Inferior parietal cortex (tissue), 1 donor: ENCODE data around the gene PIKFYVE.
"Not testable (repeated sequence)": the region's sequence is repeated elsewhere in the genome, so short reads cannot be mapped to it uniquely, and the experiment has no call there.

ENCODE experiments used
- DNase-seq: peaks from one replicate; pipeline ENCODE4 v3.0.0-alpha.2; 2016; ENCODE audit errors: extremely low spot score

The PIKFYVE gene, protein sequence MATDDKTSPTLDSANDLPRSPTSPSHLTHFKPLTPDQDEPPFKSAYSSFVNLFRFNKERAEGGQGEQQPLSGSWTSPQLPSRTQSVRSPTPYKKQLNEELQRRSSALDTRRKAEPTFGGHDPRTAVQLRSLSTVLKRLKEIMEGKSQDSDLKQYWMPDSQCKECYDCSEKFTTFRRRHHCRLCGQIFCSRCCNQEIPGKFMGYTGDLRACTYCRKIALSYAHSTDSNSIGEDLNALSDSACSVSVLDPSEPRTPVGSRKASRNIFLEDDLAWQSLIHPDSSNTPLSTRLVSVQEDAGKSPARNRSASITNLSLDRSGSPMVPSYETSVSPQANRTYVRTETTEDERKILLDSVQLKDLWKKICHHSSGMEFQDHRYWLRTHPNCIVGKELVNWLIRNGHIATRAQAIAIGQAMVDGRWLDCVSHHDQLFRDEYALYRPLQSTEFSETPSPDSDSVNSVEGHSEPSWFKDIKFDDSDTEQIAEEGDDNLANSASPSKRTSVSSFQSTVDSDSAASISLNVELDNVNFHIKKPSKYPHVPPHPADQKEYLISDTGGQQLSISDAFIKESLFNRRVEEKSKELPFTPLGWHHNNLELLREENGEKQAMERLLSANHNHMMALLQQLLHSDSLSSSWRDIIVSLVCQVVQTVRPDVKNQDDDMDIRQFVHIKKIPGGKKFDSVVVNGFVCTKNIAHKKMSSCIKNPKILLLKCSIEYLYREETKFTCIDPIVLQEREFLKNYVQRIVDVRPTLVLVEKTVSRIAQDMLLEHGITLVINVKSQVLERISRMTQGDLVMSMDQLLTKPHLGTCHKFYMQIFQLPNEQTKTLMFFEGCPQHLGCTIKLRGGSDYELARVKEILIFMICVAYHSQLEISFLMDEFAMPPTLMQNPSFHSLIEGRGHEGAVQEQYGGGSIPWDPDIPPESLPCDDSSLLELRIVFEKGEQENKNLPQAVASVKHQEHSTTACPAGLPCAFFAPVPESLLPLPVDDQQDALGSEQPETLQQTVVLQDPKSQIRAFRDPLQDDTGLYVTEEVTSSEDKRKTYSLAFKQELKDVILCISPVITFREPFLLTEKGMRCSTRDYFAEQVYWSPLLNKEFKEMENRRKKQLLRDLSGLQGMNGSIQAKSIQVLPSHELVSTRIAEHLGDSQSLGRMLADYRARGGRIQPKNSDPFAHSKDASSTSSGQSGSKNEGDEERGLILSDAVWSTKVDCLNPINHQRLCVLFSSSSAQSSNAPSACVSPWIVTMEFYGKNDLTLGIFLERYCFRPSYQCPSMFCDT (N-terminal part only)

GRCh38 chr2:208265801-208266552, at the start of gene PIKFYVE:
Gene PIKFYVE, plus strand, starts transcription at chr2:208266255. Its CDS starts 5,265 bp downstream, at chr2:208271520.
- peak; percentile 99 for DNase-seq

DNA sequence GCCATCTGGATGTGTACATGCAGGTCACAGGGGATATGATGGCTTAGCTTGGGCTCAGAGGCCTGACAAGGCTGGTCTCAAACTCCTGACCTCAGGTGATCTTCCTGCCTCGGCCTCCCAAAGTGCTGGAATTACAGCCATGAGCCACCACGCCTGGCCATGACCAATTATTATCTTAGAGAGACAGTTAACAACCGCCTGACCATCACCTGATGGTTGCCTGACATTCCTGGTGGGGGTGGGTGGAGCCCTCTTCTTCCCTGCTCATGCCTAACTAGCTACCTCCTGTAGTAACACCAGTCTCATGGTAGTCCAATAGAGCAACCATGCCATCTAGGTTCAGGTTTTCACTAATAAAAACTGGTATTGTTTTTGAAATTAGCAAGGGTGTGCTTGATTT, 44.2 kb upstream of the PIKFYVE start:
- not testable (repeated sequence) for DNase-seq

GRCh38 chr2:208222351-208222750, 43.7 kb upstream of the PIKFYVE start:
- DNase-seq, result no peak

DNA sequence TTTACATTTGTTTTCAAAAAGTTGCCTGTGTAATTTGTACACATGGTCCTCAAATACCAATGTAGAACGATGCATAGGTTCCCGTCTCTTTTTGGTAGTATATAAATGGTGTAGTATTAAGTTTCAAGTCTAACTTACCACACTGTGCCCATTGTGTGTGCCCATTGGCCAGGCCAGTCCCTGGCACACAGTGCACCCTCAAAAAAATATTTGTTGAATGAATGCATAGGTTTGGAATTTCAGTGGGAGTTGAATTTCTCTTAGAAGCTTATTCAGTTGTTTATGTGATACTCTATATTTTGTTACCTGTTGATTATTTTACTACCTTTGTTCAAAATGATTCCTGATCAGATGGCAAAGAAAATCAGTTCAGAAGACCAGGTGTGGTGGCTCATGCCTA, 41.3 kb upstream of the PIKFYVE start:
- no peak for DNase-seq

DNA sequence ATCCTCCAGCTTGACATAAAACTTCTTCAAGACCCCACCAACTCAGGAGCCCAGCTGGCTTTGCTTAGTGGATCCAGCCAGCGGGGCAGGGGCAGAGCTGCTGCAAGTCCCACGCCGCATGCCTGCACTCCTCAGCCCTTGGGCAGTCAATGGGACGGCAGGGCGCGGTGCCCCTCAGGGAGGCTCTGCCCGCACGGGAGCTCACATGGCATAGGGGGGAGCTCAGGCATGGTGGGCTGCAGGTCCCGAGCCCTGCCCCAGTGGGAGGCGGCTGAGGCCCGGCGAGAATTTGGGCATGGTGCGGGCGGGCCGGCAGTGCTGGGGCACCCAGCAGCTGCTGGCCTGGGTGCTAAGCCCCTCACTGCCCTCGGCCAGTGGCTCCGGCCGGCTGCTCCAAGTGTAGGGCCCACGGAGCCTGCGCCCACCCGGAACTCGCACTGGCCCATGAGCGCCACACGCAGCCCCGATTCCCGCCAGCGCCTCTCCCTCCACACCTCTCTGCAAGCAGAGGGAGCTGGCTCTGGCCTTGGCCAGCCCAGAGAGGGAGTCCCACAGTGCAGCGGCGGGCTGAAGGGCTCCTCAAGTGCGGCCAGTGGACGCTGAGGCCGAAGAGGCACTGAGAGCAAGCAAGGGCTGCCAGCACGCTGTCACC, 38.3 kb upstream of the PIKFYVE start:
- DNase-seq, result no peak

GRCh38 chr2:208228476-208228875, 37.6 kb upstream of the PIKFYVE start:
- no peak for DNase-seq

GRCh38 chr2:208234786-208235185, 31.3 kb upstream of the PIKFYVE start:
- no peak for DNase-seq

- DNase-seq, result no peak
Measured at GRCh38 chr2:208235860-208236259, 30.2 kb upstream of the PIKFYVE start.

- DNase-seq, result no peak
Measured at GRCh38 chr2:208239770-208240493, 26.1 kb upstream of the PIKFYVE start.

- DNase-seq, result no peak
Measured at GRCh38 chr2:208240619-208241209, 25.3 kb upstream of the PIKFYVE start.

DNA sequence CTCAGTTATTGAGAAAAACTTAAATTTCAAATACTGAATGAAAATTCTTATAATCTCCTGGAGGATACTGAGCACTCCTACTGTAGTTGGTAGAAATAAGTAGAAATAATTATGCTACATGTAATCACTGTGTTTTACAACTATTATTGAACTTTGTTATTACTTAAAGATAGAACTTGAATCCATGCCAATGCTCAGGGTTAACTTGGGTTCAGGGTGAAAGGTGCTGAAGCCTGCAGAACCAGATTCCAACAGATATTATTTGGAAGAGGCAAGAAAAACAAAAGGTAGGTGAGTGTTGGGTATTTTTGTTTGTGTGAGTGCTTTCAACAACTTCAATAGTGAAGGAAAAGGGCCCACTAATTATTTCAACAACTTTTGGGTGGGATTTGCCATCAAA, 21.6 kb upstream of the PIKFYVE start:
- DNase-seq, result no peak

GRCh38 chr2:208245746-208246145, 20.3 kb upstream of the PIKFYVE start:
- DNase-seq, result no peak

- DNase-seq, result no peak
Measured at GRCh38 chr2:208248601-208249000, 17.5 kb upstream of the PIKFYVE start.

- DNase-seq, result no peak
Measured at GRCh38 chr2:208249296-208249695, 16.8 kb upstream of the PIKFYVE start.

- no peak for DNase-seq
Measured at GRCh38 chr2:208250388-208250787, 15.7 kb upstream of the PIKFYVE start.

DNA sequence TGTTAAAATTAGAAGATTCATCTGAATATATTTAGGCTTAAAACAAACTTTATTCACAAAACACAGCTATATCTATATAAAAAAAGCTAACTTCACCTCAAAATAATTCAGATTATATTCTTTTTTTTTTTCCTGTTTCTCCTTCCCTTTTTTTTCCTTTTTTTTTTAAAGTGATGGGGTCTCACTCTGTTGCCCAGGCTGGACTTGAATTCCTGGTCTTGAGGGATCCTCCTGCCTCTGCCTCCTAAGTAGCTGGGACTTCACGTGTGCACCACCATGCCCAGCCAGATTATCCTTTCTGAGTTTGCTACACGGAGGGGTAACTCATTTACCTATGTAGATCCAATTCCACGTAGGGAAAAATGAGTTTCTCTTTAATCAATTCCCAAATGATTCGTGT, 15.0 kb upstream of the PIKFYVE start:
- DNase-seq, result no peak

GRCh38 chr2:208252716-208253492, 13.2 kb upstream of the PIKFYVE start:
- DNase-seq, result no peak

DNA sequence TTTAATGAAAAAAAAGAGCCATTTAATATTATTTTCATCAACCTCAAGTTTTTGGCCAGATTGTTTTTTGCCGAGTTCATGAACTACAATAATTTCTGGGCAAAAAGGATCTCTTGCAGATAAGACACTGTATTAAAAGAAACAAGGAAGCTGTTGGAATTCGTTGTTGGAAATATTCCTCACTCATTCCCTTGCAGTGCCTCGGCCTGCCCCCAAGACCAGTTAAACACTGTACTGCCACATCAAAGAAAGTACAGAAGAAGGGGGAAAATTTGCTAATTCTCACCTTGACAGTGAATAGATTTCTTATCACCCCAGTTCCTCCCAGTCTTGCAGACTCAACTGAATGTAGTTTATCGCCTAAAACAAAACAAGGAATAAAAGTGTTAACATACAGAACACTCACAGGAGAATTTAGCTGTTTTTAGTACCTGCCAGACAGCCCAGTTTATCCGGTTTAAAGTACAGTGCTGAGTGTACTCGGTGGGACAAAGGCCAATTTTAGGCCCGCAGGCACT, 12.4 kb upstream of the PIKFYVE start:
- no peak for DNase-seq
